NCI-H2171 treated with DMSO at 0.1 percent for 48 hours (cell line): ENCODE measurements around the gene CUL9.

Experiments used
- DNase-seq: peaks from one replicate; lab custom pipeline; 2025; lab: John Stamatoyannopoulos, UW

CUL9 gene

DNA sequence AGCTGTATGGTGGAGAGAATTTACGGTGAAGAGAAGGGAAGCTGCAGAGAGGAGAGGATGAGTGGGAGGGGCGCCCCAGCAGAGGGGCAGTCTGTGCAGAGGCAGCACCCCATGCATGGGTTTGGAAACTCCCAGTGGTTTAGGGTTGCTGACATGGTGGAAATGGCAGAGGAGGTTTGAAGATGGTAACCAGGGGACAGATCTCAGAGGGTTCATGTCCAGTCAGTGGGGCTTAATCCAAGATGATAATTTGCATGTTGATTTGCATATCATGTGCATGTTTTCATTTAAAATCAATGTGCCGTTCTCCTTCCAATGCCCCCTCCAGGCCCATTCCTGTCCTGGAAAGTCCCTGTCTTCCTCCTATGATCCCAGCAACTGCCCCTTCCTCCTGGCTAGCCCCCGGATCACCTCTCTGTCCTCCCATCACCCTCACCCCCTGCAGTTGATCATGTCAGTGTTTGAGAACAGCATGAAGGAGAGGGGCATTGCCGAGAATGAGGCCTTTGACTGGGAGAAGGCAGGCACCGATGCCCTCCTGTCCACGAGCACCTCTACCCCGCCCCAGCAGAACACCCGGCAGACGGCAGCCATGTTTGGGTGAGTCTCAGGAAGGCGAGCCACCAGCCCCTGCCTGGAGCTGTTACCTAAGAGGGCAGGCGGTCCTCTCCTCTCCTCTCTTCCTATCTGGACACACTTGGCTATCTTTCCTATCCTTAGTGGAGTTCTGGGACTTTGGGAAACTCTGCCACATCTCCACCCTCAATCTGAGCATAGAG lies 75.6 kb downstream of the CUL9 start:
- DNase-seq = no peak

DNA sequence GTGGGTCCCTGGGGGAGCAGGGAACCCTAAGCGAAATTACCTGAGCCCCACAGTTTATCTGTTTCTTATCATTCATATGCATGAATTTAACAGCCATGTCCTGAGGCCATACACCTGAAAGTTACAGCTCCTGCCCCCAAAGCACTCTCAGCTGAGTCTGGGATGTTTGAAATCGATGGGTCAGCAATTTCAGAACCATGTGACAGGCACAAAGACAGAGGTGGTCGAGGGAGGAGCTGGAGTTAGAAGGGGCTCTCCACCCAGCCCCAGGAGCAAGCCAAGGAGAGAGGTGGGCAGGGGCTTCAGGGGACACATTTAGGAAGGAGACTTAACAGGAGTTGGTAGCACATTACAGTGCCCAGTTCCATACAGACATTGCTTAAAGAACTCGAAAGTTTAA lies 76.2 kb downstream of the CUL9 start:
- DNase-seq = no peak

DNA sequence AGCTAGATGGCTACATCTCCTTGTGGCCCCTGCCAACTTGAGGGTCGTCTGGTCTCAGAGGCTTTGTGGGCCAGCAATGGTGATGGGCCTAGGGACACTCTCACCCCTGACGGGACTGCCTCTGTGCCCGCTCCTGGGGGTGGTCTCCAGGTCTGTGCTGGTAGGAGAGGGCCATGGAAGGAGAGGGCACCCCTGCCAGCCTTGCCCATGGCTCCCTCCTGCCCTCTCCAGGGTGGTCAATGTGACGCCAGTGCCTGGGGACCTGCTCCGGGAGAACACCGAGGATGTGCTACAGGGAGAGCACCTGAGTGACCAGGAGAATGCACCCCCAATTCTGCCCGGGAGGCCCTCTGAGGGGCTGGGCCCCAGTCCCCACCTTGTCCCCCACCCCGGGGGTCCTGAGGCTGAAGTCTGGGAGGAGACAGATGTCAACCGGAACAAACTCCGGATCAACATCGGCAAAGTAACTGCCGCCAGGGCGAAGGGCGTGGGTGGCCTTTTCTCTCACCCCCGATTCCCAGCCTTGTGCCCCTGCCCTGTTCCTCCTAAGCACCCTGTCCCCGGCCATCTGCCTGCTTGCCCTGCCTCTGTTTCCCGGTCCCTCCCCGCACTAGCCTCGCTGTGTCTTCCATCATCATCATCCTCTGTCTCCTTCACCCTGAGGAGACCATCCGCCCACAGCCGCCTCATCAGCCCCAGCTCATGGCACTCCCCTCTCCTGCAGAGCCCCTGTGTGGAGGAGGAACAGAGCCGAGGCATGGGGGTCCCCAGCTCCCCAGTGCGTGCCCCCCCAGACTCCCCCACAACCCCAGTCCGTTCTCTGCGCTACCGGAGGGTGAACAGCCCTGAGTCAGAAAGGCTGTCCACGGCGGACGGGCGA lies 77.1 kb downstream of the CUL9 start:
- DNase-seq = no peak

DNA sequence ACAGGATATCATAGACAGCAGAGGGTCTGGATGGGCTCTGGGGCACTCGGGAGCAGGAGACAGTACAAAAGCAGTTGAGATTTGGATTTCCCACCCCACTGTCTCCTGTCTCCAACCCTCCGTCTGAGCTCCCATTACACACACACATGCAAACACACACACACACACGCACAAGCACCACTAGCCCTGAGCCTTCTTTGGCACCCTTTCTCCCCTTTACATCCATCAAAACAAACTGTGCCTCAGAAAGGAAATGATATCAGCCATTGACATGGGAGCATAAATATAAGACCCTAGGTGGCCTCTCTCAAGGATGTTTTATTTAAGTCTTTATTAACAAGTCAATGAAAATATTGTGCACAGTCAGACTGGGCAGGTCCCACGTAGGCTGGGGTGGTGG lies 78.8 kb downstream of the CUL9 start:
- DNase-seq = no peak

DNA sequence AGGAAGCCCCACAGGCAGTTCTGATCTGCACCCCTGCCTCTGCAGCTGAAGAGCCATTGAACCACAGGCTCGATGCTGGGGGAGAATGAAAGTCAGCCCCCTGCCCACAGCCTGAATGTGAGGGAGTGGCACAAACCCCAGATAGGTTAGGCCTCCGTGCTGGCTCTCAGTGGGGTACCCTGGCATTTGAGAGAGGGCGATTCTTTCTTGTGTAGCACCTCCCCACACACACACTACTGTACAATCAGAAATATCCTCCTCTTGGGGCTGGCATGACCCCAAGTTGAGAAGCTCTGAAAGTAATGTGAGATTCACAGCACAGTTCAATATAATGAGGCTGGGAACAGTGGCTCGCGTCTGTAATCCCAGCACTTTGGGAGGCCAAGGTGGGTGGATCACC lies 79.2 kb downstream of the CUL9 start:
- no peak for DNase-seq

DNA sequence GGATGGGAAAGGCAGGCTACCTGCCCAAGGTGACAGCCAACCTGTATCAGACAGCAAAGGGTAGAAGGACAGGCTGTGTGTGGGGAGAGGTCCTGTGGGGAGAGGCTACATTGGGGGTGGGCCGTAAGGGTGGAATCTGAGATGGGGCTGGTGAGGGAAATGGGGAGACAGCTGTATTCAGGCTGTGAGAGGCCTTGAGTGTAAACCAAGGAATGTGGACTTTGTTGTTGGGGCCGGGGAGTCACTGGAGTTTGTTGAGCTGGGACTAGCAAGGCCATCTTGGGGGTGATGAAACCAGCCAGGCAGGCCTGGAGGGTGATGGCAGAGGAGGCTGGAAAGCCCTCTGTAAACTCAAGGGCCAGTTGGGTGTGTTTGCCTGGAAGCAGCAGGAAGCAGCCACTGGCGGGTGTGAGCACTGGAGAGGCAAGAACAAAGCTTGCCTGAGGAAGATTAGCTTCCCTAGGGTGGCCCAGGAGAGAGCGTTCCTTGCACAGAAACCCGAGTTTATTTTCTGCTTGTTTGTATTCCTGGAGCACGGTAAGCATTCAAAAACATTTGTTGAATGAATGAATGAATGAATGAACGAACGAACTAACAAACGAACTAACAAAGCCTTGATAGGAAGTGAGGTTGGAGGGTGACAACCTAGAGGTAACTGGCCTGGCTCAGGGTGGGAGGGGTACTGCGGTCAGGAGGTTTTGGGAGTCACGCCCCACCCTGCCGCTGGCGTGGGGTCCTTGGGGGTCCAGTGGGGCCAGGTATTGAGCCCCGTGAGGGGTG lies 80.2 kb downstream of the CUL9 start:
- no peak for DNase-seq

DNA sequence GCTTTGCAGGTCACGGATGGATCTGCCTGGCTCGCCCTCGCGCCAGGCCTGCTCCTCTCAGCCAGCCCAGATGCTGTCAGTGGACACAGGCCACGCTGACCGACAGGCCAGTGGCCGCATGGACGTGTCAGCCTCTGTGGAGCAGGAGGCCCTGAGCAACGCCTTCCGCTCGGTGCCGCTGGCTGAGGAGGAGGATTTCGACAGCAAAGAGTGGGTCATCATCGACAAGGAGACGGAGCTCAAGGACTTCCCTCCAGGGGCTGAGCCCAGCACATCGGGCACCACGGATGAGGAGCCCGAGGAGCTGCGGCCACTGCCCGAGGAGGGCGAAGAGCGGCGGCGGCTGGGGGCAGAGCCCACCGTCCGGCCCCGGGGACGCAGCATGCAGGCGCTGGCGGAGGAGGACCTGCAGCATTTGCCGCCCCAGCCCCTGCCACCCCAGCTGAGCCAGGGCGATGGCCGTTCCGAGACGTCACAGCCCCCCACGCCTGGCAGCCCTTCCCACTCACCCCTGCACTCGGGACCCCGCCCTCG lies 80.9 kb downstream of the CUL9 start:
- DNase-seq = no peak

DNA sequence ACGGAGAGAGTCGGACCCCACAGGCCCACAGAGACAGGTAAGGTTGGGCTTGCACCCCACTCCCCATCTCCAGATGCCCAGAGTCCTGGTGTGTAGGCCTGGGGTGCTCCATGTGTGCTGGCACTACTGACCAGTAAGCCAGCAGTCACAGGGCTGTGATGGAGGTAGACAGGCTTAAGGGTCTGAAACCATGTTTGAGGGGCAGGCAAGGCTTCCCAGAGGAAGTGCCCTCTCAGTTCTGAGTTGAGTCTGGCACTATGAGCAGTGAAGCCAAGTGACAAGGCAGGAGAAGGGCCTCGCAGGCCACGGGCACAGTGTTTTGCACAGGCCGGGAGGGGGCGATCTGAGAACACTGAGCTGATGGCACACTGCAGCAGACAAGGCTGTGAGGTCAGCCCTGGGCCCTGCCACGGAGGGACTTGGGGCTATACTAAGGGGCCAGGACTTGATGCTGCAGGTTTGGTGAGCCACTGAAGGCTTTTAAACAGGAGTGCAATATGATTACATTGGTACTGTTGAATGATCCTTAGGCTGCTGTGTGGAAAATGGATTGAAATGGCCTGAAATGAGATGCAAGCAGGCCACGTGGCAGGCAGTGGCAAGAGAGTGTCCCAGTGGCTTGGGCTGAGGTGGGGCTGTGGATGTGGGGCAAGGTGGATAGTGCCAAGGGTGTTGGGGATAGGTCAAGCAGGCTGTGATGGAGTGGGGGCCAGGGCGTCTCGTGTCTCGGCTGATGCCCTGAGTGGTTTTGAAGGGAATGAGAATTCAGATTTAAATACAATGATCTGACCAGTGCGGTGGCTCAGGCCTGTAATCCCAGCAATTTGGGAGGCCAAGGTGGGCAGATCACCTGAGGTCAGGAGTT lies 81.5 kb downstream of the CUL9 start:
- no peak for DNase-seq

DNA sequence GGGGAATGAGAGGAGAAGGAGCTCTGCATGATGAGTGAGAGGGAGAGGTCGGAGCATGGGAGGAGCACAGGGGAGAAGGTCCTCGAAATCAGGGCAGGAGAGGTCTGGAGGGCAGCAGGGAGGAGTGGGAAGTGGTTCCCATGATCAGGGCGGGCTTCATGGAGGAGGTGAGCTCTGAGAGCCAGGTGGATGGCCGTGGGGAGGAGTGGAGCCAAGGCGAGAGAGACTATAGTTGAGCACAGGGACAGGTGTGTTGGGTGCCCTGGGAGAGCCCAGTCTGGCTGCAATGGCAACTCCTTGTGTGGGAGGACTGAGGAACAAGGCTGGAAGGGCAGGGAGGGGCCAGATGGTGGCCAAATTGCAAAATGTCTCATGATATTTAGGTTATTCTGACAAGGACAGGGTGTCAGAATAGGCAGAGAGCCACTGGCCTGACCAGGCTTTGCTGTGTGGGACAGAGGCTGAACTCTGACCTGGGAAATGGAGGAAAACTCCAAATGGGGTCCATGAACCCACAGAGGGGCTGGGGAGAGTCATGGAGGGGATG lies 82.7 kb downstream of the CUL9 start:
- no peak for DNase-seq

DNA sequence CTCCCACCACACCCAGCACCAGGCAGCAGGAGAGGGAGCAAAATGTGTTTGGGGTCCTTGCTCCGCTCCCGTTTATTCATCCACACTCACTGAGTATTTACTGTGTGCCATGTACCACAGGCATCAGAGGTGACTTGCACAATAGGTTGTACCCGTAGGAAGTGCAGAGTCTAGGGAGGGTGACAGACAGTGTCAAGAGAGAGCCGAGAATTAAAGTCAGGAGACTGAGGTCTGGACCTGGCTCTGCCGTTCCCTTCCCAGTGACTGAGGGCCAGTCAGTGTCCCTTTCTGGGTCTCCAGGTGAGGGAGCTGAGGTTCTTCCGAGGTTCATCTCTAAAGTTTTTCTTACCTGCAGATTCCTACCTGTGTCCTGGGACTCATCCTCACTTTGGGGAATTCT lies 83.6 kb downstream of the CUL9 start:
- no peak for DNase-seq

DNA sequence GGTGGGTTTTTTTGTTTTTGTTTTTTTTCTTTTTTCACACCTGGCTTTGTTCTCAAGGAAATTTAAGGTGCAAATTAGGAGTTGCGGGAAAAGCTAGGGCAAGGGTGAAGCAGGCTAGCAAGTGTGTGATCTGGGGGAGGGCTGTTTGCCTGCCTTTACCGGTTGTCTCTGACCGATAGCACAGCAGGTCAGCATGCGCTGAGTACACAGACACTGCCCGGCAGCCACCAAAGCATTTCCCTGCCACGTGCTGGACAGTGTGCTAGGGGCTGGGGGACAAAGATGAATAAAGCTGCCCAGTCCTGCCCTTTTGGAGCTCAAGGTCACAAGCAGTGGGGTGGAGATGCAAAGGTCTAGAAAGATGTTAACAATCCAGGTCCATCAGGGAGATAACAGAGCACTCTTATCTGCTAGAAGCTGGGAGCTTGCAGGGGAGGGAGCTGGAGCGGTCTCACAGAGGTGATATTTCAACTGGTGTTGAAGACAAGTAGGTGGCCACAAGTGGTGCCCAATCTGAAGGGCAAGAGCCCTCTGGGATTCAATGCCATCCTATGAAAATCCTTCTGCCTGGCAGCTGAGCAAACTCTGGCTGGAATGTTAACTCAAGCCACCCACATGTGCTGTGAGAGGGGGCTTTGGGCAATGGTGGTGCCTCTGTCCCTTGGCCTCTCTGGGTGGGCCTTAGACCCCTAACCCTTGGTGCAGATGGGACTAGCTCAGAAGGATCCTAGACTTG lies 85.8 kb downstream of the CUL9 start:
- DNase-seq = no peak

DNA sequence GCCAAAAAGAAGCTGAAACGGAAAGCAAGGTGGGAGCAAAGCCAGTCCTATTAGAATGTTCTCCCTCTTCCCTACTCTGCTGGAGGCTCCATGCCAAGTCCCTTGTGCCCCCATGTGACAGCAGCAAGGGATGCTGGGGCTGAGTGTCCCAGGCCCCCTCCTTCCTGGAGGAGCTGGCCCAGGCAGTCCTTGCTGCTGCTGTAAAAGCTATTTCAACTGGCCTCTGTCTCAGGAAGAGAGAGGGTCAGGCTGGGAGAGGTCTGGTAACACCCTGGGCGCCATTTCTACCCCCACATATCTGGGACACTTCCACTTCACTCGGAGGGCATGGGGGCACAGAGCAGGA lies 86.3 kb downstream of the CUL9 start:
- no peak for DNase-seq

DNA sequence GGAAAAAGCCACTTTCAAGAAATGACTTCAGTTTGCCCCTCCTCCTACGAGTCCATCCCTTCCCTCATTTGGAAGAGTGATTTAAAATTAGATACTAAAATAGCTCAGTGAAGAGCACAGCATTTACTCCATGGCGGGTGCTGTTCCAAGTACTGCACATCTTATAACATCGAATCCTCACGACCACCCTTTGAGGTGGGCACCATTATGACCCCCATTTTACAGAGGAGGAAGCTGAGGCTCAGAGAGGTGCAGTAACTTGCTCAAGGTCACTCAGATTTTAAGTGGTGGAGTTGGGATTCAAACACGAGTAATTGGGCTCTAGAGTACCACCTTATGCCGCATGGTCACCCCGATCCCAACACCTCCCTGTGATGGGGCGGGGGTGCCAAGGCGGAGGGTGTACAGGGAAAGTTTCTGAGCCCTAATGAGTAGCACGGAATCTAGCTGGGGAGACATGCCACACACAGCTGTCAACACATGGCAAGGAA lies 86.8 kb downstream of the CUL9 start:
- no peak for DNase-seq

DNA sequence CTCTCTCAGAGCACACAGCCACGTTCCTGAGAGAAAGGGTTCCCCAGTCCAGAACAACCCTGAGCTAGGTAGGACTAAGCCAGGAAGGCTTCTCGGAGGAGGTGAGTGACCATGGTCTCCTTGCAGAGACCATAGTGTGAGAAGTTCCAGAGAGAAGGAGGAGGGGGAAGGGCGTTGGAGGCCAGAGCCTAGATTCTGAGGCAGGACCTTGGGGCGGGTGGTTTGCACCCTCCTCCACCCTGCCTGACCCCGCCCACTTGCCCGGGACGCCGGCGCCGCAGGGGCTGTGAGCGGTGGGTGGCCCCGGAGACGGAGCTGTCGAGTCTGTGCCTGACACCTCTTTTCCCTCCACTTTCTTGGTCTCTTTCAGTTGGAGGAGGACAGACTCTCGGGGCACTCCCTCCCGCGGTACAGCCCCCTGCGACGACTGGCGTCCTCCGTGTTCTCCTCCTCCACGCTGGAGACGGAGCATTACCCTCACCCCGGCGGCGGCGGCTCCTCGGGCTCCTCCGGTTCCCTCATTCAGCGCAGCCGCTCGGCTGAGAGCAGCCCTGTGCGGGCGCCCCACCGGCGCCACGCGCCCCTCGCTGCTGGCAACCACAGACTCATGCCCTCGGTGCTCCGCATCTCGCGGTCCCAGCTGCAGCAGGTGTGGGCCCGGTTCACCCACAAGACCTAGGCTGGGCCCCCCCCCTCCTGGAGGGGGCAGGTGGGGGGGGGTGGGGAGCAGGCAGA lies 87.4 kb downstream of the CUL9 start:
- no peak for DNase-seq

DNA sequence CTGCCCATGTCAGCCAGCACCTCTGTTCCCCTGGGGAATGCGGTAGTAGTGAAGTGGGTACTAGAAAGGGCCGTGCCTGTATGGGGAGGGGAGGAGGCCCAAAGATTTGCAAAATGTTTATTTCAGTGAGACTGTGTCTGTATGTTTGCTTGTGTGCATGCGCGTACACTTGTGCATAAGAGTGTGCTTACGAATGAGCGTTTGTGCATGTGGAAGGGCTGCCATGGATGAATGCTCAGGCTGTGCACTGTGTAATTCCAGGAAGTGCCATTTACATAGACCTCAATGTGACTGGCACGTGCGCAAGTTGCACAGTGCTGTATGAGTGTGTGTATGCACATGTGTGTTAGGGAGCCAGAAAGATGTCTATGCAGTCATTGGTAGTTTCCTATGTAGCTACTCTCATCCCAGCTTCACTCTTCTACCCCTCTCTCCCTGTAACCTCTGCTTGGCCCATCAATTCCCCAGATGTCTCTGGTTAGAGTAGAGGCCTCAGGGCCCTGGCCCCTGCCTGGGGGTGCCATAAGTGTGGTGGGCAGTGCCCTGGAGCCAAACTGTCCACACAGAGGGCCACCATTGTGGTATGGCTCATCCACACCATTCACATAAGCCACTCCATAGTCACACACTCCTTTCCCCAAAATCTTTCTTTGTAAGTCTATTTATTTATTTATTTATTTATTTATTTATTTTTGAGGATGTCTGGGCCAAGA lies 89.3 kb downstream of the CUL9 start:
- DNase-seq = no peak

DNA sequence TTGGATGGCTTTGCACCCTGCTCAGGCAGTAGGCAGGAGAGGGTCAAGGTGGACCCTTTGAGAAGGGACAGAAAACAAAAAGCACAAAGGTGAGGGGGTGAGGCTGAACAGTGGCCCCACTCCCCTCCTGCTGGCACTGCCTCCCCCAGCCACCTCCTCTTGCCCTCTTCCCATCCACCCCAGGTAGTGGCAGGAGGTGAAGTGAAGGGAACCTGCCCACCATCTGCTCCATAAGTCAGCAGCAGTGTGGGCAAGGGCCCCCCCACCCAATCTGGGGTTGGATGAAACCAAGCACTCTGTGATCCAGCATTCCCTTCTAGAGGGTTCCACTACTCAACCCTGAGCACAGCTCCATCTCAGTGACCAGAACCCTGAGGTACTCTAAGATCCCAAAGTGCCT lies 89.9 kb downstream of the CUL9 start:
- no peak for DNase-seq

DNA sequence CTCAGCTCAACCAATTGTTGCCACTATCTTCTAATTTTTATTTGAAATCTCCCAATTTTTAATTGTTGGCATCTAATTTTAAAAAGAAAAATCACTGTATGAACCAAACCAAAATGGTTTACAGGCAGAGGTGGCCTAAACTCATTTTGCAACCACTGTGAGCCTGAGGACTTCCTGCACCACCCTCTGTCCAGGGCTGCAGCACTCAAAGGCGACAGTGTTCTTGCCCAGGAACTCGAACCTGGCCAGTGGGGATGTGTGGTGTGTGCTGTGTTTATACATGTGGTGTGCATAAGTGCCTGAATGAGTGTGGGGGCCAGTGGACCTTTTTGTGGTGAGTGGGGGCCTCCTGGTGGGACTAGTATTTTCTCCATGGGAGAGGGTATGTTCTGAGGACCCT lies 91.7 kb downstream of the CUL9 start:
- no peak for DNase-seq
